Ovary (tissue), 9 donors: ENCODE results near the gene MYCBPAP. TPM values are rescaled to one million over a fixed set of nuclear protein-coding genes. Genes with fewer than 3 reads are reported as not detected.

ENCODE experiments used
- DNase-seq, 5 donors: peaks; one replicate each; pipeline ENCODE4 v3.0.0-alpha.2; 2019 to 2020
- H3K27ac ChIP-seq, 2 donors: fragments of 200-600 bp; one replicate each; pipeline versions ENCODE4 v1.5.1 to v1.8.0; 2019 to 2022
- H3K27me3 ChIP-seq: fragments of 200-600 bp; one replicate; pipeline ENCODE4 v1.8.0; 2022
- H3K36me3 ChIP-seq: fragments of 200-600 bp; sonication (generic); one replicate; pipeline ENCODE4 v1.5.1; 2019
- H3K4me1 ChIP-seq: one replicate; pipeline ENCODE4 v1.8.1; 2013; ENCODE audit warnings: mild to moderate bottlenecking, moderate library complexity; ENCODE audit not compliant: insufficient read depth
- H3K4me3 ChIP-seq: fragments of 200-600 bp; sonication (generic); one replicate; pipeline ENCODE4 v1.5.1; 2017
- H3K9me3 ChIP-seq, 2 donors: fragments of 200-600 bp in 1 of 2; sonication (generic) in 1 of 2; one replicate each; pipeline versions ENCODE4 v1.5.1 to v1.8.1; 2013 to 2019; ENCODE audit warnings: mild to moderate bottlenecking in 1 of 2, moderate library complexity in 1 of 2
- EP300 ChIP-seq: sonication (generic); formaldehyde crosslinking; IDR thresholded peaks from one replicate; pipeline ENCODE4 v1.6.1; 2017; ENCODE audit warnings: antibody characterized with exemption
- POLR2A ChIP-seq: fragments of 450-650 bp; IDR thresholded peaks from one replicate; pipeline ENCODE4 v1.6.1; 2017; ENCODE audit warnings: antibody characterized with exemption, mild to moderate bottlenecking, moderate library complexity
- whole genome bisulfite sequencing, 3 donors: extraction: QIAGEN DNeasy Blood & Tissue Kit in 1 of 3; methylation state at CpG; one replicate each; pipeline versions ENCODE4 v1.1.5 to v1.1.7; 2013 to 2017; 5-methylcytosine and 5-hydroxymethylcytosine counted together
- intact Hi-C, 4 donors: fragments of 100-400 bp; cut with DNase I; formaldehyde crosslinking; loops; one replicate each; pipeline versions ENCODE4 v1.11.0 to v1.15.1; 2022 to 2023
- polyA plus RNA-seq, 2 donors: library from polyadenylated mRNA; stranded (reverse); fragments of 200-250 nt in 1 of 2; fragments of 350-450 nt in 1 of 2; fragmentation: Illumina TruSeq in 1 of 2; extraction: RNeasy Lipid Tissue Mini Kit (QIAGEN cat#74804) in 1 of 2; gene quantifications; one replicate each; pipeline ENCODE4 v1.2.3, GENCODE V29; 2013 to 2014
- total RNA-seq, 7 donors: library from RNA; depleted of rRNA in 2 of 7; stranded (reverse); fragments of >200 nt in 2 of 7; fragmentation: NEBNext Ultra II Directional in 3 of 7; extraction: Animal tissue kit (Norgen Biotek cat#: 25700) in 3 of 7; gene quantifications; one replicate each; pipeline versions ENCODE4 v1.1.0 to v1.2.4, GENCODE V29; 2016 to 2023
- TF ChIP-seq, protein P1 (sequence below), 3 donors: fragments of 450-650 bp in 2 of 3; fragments of 200-600 bp in 1 of 3; IDR thresholded peaks; one replicate each; pipeline versions ENCODE4 v1.5.1 to v1.8.0; 2016 to 2022; ENCODE audit warnings: antibody characterized with exemption in 3 of 3, mild to moderate bottlenecking in 1 of 3
- donor health status: DM: no; HTN: no; CAD: no; lungs with moderate emphysema.
- donor health status: DM: no; HTN: no; CAD: no.
- donor health status: Bipolar disorder and iron deficiency.
- donor health status: DM: yes; HTN: yes; CAD: no.
- donor health status: DM: no; HTN: no; CAD: no.
- donor health status: DM: yes; HTN: yes; CAD: no.

The MYCBPAP gene
- total and polyA plus RNA-seq, 9 donors: 2.5 to 9.7 (median 4.5) TPM

DNA sequence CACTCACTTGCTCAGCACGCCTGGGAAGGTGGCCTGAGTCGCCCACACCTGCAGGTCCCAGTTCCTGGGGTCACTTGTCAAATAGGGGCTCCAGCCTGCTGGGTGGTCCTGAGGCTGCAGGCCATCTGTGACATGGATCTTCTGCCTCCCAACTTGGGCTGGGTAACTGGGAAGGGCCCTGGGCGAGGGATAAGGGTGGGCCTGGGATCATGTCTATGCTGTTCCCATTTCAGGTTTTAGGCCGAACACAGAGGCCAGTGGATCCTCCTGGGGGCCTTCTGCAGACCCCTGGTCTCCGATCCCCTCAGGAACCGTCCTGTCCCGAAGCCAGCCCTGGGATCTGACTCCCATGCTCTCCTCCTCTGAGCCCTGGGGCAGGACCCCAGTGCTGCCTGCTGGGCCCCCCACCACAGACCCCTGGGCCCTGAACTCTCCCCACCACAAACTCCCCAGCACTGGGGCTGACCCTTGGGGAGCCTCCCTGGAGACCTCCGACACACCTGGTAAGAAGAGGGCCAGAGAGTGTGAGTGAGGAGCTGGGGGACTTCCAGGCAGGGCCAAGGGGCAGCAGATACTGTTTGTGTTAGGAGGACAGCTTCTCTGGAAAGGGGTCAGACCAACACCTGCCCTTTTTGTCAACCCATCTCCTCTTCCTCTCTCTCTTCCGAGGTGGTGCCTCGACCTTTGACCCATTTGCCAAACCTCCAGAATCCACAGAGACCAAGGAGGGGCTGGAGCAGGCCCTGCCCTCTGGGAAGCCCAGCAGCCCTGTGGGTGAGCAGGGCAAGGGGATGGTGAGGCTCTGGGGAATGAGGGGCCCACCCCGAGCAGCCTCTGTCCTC, 32.5 kb downstream of the MYCBPAP start:
- no peaks in the 10 kb centered on the region for H3K36me3 ChIP-seq
- no peaks in the 10 kb centered on the region for H3K9me3 ChIP-seq
- TF ChIP-seq POLR2A (no peak), EP300 (no peak)
- TF ChIP-seq, protein P1, sequence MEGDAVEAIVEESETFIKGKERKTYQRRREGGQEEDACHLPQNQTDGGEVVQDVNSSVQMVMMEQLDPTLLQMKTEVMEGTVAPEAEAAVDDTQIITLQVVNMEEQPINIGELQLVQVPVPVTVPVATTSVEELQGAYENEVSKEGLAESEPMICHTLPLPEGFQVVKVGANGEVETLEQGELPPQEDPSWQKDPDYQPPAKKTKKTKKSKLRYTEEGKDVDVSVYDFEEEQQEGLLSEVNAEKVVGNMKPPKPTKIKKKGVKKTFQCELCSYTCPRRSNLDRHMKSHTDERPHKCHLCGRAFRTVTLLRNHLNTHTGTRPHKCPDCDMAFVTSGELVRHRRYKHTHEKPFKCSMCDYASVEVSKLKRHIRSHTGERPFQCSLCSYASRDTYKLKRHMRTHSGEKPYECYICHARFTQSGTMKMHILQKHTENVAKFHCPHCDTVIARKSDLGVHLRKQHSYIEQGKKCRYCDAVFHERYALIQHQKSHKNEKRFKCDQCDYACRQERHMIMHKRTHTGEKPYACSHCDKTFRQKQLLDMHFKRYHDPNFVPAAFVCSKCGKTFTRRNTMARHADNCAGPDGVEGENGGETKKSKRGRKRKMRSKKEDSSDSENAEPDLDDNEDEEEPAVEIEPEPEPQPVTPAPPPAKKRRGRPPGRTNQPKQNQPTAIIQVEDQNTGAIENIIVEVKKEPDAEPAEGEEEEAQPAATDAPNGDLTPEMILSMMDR (IDR thresholded peaks at IDR 0.05): no peak
- H3K4me3 ChIP-seq: no peak overlapping the region
- H3K27ac ChIP-seq: peak overlapping the region; percentile 15 to 77
- intact Hi-C loops: loop anchor here in 2 of 4 donors (5.0 to 10.0 kb wide), 3 partner anchors 33 to 294 kb away; partner anchors contain the start of genes MYCBPAP (in 1 of the 2) and WFIKKN2 (in 1 of the 2)
- H3K27me3 ChIP-seq: no peaks in the 10 kb centered on the region
- H3K4me1 ChIP-seq: peaks cover 6% of the 10 kb centered on the region
- peak in 3 of 5 donors; percentile 22 to 47 (median 46) for DNase-seq
- 88 to 90% (median 89%) methylated on average over 11 of the region's 11 CpGs for WGBS, 3 donors

DNA sequence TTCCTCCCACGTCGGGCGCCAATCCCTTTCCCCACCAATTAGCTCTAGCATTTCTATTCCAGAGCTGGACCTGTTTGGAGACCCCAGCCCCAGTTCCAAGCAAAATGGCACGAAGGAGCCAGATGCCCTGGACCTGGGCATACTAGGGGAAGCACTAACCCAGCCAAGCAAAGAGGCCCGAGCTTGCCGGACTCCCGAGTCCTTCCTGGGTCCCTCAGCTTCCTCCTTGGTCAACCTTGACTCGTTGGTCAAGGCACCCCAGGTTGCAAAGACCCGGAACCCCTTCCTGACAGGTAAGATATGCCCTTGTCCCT, 33.1 kb downstream of the MYCBPAP start:
- Histone ChIP-seq H3K4me3 (peak overlapping the region; percentile 52), H3K36me3 (no peaks in the 10 kb centered on the region), H3K27me3 (no peaks in the 10 kb centered on the region), H3K9me3 (no peaks in the 10 kb centered on the region), H3K27ac (peak overlapping the region; percentile 15 to 77), H3K4me1 (peaks cover 6% of the 10 kb centered on the region)
- DNase-seq: no peak
- intact Hi-C loops: loop anchor here in 2 of 4 donors (5.0 to 10.0 kb wide), 3 partner anchors 34 to 293 kb away; partner anchors contain the start of genes MYCBPAP (in 1 of the 2) and WFIKKN2 (in 1 of the 2)
- TF ChIP-seq, protein P1 (IDR thresholded peaks at IDR 0.05): no peak
- TF ChIP-seq EP300 (no peak), POLR2A (no peak)
- WGBS, 3 donors: 65 to 71% (median 67%) methylated on average over 9 of the region's 9 CpGs

DNA sequence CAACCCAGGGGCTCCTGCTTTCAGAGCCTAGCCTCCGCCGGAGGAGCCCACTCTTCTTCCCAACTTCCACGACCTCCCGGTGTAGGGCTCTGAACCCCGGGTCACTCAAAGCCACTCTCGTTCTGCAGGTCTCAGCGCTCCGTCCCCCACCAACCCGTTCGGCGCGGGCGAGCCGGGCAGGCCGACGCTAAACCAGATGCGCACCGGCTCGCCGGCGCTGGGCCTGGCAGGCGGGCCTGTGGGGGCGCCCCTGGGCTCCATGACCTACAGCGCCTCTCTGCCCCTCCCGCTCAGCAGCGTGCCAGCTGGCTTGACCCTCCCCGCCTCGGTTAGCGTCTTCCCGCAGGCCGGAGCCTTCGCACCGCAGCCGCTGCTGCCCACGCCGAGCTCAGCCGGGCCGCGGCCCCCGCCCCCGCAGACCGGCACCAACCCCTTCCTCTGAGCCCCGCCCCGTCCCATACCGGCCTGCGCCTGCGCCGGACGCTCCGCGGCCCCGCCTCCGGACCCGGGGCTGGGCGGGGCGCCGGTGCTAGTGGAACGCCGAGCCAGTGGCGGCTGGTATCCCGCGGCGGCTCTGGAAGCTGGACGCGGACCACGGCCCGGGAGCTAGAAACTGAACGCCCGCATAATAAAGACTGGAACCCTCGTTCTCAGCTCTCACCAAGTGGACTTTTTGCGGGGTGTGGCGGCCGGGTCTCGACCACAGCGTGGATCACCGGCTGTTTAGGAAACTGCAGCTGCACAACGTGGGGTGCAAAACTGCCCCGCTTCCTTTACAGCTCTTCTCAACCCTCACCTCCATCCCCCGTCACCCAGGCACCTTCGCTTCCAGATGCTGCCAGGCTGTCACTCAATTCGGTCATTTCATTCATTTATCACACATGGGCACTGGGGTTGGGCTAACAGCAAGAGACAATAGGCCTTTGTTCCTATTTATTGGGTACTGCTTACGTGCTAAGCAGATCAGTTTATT, 33.8 kb downstream of the MYCBPAP start:
- H3K9me3 ChIP-seq: no peaks in the 10 kb centered on the region
- peaks cover 6% of the 10 kb centered on the region for H3K4me1 ChIP-seq
- no peaks in the 10 kb centered on the region for H3K36me3 ChIP-seq
- intact Hi-C loops: loop anchor here in 2 of 4 donors (5.0 to 10.0 kb wide), 3 partner anchors 35 to 293 kb away; partner anchors contain the start of genes MYCBPAP (in 1 of the 2) and WFIKKN2 (in 1 of the 2)
- WGBS, 3 donors: 3 to 4% (median 3%) methylated on average over 53 to 82 of the region's 82 CpGs
- DNase-seq: peak; percentile 89 to 92 (median 90)
- peak overlapping the region; percentile 52 for H3K4me3 ChIP-seq
- peak overlapping the region; percentile 15 to 77 for H3K27ac ChIP-seq
- H3K27me3 ChIP-seq: no peaks in the 10 kb centered on the region
- TF ChIP-seq EP300 (no peak), POLR2A (peak; percentile 64)
- TF ChIP-seq, protein P1 (IDR thresholded peaks at IDR 0.05): peak in 1 of 3 donors; percentile 17
